LNCaP clone FGC (cell line): ENCODE data around the gene ASPRV1.

Experiments used
- DNase-seq: peaks from one replicate; pipeline ENCODE4 v3.0.0-alpha.2; 2011; ENCODE audit warnings: low read depth
- H3K4me3 ChIP-seq: 2 replicates; pipeline ENCODE4 v1.5.1; 2011; ENCODE audit warnings: mild to moderate bottlenecking, low read depth, low read length, control low read depth
- CTCF ChIP-seq: IDR thresholded peaks from 2 replicates; pipeline ENCODE4 v1.5.1; 2012; ENCODE audit warnings: mild to moderate bottlenecking; ENCODE audit not compliant: control insufficient read depth, insufficient read depth; ENCODE audit errors: extremely low read depth

The ASPRV1 gene

GRCh38 chr2:69940691-69941090, 20.7 kb downstream of the ASPRV1 start:
- TF ChIP-seq CTCF = no peak
- no peak overlapping the region for H3K4me3 ChIP-seq
- DNase-seq = no peak

DNA sequence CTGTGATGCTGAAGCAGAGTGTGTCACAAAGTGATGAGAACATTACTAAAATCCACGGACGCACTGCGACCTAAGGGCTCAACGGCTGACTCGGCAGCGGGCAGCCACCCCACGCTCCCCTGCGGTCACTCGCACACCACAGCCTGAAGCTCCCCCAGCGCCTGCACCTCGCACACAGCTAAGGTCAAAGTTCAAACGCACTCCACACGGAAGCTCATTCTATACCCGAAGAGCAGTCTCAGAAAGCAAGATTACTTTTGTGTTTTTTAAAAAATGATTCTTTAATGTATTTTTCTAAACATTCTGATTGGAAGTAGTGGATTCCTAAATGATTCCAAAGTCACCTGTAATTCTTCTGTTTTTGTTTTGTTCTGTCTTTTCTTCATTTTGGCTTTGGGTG, 21.7 kb downstream of the ASPRV1 start:
- H3K4me3 ChIP-seq = no peak overlapping the region
- no peak for DNase-seq
- no peak for TF ChIP-seq CTCF

GRCh38 chr2:69937968-69938367, 23.5 kb downstream of the ASPRV1 start:
- no peak for DNase-seq
- H3K4me3 ChIP-seq = no peak overlapping the region
- no peak for TF ChIP-seq CTCF

- TF ChIP-seq CTCF = no peak
- H3K4me3 ChIP-seq = no peak overlapping the region
- DNase-seq = no peak
Measured at GRCh38 chr2:69936906-69937305, 24.5 kb downstream of the ASPRV1 start.

DNA sequence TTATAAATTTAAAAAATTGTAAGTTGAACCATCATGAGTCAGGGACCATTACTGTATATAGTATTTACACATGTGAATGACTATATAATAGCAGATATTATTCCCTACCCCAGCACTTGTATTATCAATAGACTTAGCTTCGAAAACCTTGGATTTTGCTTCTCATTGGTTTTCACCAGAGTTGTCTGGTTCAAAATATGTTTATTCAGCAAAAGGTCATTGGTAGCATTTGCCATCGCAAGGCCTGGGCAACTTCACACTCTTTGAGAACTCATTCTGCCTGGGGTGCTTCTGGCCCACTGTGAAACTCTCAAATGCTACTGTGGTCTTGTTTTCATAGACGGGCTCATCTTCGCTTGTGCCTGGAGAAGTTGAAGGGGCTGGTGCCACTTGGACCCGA, 26.4 kb downstream of the ASPRV1 start:
- H3K4me3 ChIP-seq = no peak overlapping the region
- no peak for DNase-seq
- TF ChIP-seq CTCF = no peak

GRCh38 chr2:69934614-69934908, 26.9 kb downstream of the ASPRV1 start:
- TF ChIP-seq CTCF = no peak
- H3K4me3 ChIP-seq = no peak overlapping the region

GRCh38 chr2:69933839-69934613, 27.4 kb downstream of the ASPRV1 start:
- no peak for TF ChIP-seq CTCF
- DNase-seq = no peak
- H3K4me3 ChIP-seq = no peak overlapping the region

More at GRCh38 chr2:69934614-69934908, 26.9 kb downstream of the ASPRV1 start:
- DNase-seq = no peak
